GM18505 (cell line): ENCODE data around the gene PSMB10.
"Not testable (repeated sequence)": the region's sequence is repeated elsewhere in the genome, so short reads cannot be mapped to it uniquely, and the experiment has no call there.

Experiments
- ATAC-seq: cut with Tn5 transposase; IDR thresholded peaks from one replicate; pipeline ENCODE4 v1.9.1; 2021; ENCODE audit not compliant: unreplicated experiment
- POLR2A ChIP-seq: IDR thresholded peaks from 4 replicates; pipeline ENCODE4 v1.6.1; 2011; ENCODE audit warnings: borderline replicate concordance; ENCODE audit not compliant: insufficient read depth, insufficient read length; ENCODE audit errors: extremely low read depth

Gene PSMB10

DNA sequence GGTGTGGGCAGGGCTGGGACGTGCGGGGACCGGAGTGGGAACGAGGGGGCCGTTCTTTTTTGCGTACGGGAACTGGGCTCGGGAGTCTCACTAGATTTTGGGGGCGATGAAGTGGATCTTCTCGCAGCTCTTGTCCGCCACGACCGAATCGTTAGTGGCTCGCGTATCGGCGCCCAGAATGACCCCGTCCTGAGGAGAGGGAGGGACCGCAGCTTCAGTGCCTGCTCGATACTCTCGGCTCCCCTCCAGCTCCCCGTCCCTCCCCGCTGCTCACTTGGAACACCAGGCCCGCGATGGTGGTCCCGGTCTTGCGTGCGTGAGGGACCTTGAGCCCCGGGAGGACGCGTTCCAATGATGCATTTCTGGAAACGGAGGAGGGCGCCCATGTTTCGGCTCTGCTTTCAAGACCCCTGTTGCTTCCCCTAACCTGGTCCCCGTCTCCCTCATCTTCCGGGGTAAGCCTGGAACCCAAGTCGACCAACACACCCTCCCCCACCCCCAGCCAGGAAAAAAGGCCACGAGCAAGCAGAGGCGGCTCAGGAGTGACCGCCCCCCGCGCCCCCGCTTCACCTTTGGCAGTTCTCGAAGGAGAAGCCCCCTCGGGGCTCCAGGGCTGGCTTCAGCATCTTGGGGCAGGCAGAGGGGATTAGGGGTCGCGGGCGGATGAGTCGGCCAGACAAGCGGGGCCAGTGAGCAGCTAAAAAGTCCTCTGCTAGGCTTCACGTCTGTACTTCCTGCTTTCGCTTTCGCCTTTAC is at the start of gene PSMB10:
Gene PSMB10 (minus strand): TSS at position 727 of the 756 bp plus-strand sequence. CDS start 101 bp downstream, at position 626.
- ATAC-seq = no peak
- peak; percentile 78 for TF ChIP-seq POLR2A

GRCh38 chr16:67982011-67982696 is 45.5 kb upstream of the PSMB10 start:
- TF ChIP-seq POLR2A = no peak
- no peak for ATAC-seq

- TF ChIP-seq POLR2A = no peak
- no peak for ATAC-seq
Measured at GRCh38 chr16:67979955-67980678, 43.5 kb upstream of the PSMB10 start, which contains the start of gene DPEP3. TSS of gene DPEP3 (minus strand) at chr16:67980499. CDS start at chr16:67980380, 119 bp downstream.

DNA sequence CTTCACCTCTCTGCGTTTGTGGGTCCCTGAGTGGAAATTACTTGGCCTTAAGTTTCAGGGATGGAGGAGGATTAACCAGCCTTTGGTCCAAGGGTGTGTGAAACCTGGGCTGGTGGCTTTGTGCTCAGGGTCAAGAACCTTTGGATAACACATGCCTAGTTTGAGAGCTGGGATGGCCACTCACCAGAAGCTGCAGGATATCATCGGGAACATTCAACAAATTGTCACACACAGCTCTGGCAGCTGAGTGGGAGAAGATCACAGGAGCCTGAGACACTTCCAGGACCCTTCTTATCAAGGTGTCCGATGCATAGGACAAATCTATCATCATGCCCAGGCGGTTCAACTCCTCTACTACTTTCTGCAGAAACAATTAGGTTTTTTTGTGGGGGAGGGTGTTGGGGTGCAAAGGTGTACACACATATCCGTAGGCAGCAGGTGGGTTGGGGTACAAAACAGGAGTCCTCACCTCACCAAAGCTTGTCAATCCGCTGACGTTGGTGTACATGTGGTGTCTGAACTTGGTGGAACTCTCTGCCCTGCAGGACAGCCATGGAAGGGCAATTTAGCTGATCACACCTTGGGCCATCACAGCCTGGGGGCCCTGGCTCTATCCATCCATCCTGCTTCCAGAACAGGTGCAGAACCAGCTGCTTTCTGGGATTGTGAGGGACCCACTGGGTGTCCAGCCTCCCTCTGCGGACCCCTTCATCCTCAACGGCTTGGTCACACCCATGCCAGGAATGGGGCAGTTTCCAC is 41.0 kb upstream of the PSMB10 start:
- TF ChIP-seq POLR2A = no peak
- ATAC-seq = no peak

DNA sequence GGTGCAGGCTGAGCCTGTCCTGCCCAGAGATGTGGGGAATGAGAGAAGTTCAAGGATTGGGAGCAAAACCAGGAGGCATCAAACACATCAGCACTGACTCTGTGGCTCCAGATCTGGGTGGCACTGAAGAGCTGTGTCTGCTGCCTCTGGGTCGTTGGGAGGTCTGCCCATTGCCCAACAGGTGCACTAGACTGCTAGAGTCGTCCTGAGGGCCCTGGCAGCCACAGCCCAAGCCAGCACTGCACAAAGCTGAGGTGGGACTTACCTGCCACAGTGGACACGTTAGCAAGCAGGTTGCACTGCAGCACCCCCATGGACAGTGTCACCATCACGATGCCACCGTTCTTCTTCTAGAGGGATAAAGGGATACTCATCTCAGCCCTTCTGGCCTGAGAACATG is 40.4 kb upstream of the PSMB10 start:
- TF ChIP-seq POLR2A = no peak
- ATAC-seq = no peak

GRCh38 chr16:67976205-67976604 is 39.6 kb upstream of the PSMB10 start:
- TF ChIP-seq POLR2A = no peak

DNA sequence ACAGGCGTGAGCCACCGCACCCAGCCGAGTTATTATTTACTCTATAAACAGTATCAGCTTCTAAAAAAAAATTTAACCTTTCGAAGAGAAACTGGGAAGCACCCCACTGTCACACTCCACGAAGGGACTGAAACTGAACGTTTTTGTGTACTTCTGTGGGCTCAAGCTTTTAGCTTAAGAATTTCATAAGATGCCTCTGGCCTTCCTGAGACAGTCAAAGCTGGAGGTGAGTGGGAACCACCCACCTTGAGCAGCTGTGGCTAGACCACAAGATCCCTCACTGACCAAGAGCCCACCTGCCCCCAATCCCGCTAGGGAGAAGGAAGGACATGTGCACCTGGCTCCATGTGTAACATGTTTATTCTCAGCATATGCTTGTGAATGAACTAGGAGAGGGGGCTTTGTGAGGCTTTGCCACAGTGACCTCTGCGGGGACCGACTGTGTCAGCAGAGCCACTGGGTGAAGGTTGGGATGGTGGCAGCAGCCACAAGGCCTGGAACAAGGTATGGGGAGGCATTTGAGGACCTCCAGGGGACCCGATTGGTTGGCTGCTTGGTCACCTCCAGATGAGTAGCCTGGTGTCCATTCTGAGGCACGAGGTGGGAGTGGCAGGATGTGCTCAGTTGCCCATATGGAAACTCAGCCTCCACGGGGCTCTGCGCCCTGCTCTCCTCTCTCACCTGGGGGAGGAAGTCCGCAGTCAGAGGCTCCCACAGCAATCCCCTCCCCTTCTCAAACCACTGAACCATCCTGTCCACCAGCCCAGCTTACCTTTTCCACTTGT is 38.9 kb upstream of the PSMB10 start:
- no peak for TF ChIP-seq POLR2A
- ATAC-seq = no peak

More at GRCh38 chr16:67976205-67976604, 39.6 kb upstream of the PSMB10 start:
- ATAC-seq = no peak

GRCh38 chr16:67972285-67972684 is 35.6 kb upstream of the PSMB10 start:
- ATAC-seq = not testable (repeated sequence)

DNA sequence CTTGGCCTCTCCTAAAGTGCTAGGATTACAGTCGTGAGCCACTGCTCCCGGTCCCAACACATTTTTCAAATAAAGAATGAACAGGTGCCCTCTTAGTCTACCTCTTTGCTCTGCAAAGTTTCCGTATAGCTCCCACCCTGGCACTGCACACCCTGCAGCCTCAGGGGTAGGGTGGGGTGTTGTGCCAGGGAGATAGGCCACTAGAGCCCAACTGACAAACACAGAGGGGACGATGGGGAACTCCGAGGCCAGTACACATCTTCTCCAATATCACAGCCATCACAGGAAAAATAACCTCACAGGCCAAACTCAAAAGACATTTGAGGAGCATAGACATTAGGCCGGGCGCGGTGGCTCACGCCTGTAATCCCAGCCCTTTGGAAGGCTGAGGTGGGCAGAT is 34.5 kb upstream of the PSMB10 start:
- ATAC-seq = no peak
- TF ChIP-seq POLR2A = no peak

- ATAC-seq = no peak
- TF ChIP-seq POLR2A = no peak
Measured at GRCh38 chr16:67969254-67970039, 32.8 kb upstream of the PSMB10 start.

- peak; percentile 67 for ATAC-seq
- TF ChIP-seq POLR2A = peak; percentile 59
Measured at GRCh38 chr16:67968400-67969253, 32.0 kb upstream of the PSMB10 start, which contains the start of gene SLC12A4. TSS of gene SLC12A4 (minus strand) at chr16:67968637. CDS start at chr16:67968553, 84 bp downstream.
